Measurements from ENCODE around the gene KAT6B.

DNA sequence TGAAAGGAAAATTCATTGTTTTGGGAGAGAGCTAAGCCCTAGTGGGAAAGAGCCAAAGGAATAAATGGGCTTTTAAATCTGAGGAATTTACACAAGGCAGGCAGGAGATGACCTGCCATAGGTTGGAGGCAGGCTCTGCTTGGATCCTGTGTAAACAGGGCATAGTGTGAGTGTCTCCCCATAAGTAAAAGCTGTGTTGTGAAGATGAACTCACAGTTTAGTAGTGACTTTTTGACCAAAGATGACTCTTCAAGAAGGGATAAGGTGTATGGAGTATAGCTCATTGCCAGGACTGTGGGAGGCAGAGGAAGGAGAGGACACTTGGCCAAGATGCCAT, 63.2 kb downstream of the KAT6B start:
- TF ChIP-seq, protein P1, sequence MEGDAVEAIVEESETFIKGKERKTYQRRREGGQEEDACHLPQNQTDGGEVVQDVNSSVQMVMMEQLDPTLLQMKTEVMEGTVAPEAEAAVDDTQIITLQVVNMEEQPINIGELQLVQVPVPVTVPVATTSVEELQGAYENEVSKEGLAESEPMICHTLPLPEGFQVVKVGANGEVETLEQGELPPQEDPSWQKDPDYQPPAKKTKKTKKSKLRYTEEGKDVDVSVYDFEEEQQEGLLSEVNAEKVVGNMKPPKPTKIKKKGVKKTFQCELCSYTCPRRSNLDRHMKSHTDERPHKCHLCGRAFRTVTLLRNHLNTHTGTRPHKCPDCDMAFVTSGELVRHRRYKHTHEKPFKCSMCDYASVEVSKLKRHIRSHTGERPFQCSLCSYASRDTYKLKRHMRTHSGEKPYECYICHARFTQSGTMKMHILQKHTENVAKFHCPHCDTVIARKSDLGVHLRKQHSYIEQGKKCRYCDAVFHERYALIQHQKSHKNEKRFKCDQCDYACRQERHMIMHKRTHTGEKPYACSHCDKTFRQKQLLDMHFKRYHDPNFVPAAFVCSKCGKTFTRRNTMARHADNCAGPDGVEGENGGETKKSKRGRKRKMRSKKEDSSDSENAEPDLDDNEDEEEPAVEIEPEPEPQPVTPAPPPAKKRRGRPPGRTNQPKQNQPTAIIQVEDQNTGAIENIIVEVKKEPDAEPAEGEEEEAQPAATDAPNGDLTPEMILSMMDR (conservative IDR thresholded peaks at IDR 0.05; ENCODE audit: low read depth, low read length) = no peak
- TF ChIP-seq EZH2 (IDR thresholded peaks at IDR 0.05; ENCODE audit: borderline replicate concordance, low read depth, low read length, poor library complexity, severe bottlenecking) = no peak

Measured in A673 (cell line).